ENCODE results near the gene ANKRD63.

Gene ANKRD63

GRCh38 chr15:40248006-40248783 is 34.7 kb downstream of the ANKRD63 start:
- peaks cover 12% of the 10 kb centered on the region; the same call in 1 of the 2 replicates for H3K27me3 ChIP-seq (replicated peaks; ENCODE audit: insufficient read depth, low read length)
- no peak overlapping the region for H3K9ac ChIP-seq (ENCODE audit: low read length)
- H3F3A ChIP-seq (ENCODE audit: insufficient read depth, low read length): no peaks in the 10 kb centered on the region
- no peak overlapping the region for H3K27ac ChIP-seq (ENCODE audit: low read length)
- no peaks in the 10 kb centered on the region for H3K79me2 ChIP-seq (ENCODE audit: low read length)
- H4K20me1 ChIP-seq (ENCODE audit: insufficient read depth, low read length): no peaks in the 10 kb centered on the region
- no peak overlapping the region for H3K4me2 ChIP-seq (ENCODE audit: low read depth, low read length)
- H2AFZ ChIP-seq (ENCODE audit: low read length): no peak overlapping the region
- H3K4me1 ChIP-seq (ENCODE audit: low read length): no peaks in the 10 kb centered on the region
- no peaks in the 10 kb centered on the region for H3K9me3 ChIP-seq (replicated peaks; ENCODE audit: insufficient read depth, low read length)
- DNase-seq: no peak
- H3K36me3 ChIP-seq (replicated peaks; ENCODE audit: insufficient read depth, low read length): no peaks in the 10 kb centered on the region
- H3K4me3 ChIP-seq (ENCODE audit: low read length): no peak overlapping the region
- H3K9me2 ChIP-seq (replicated peaks; ENCODE audit: insufficient read depth, low read length): no peaks in the 10 kb centered on the region
- no peak for TF ChIP-seq EZH2phosphoT487 (IDR thresholded peaks at IDR 0.05; ENCODE audit: low read length)
- no peak for TF ChIP-seq EZH2 (optimal IDR thresholded peaks at IDR 0.05; ENCODE audit: low read depth, low read length)
- no peak for TF ChIP-seq CTCF (IDR thresholded peaks at IDR 0.05; ENCODE audit: low read length)

GRCh38 chr15:40247406-40247971 is 35.4 kb downstream of the ANKRD63 start:
- no peaks in the 10 kb centered on the region for H3K4me1 ChIP-seq (ENCODE audit: low read length)
- H3K27me3 ChIP-seq (replicated peaks; ENCODE audit: insufficient read depth, low read length): peaks cover 6% of the 10 kb centered on the region; the same call in 1 of the 2 replicates
- no peak overlapping the region for H3K4me2 ChIP-seq (ENCODE audit: low read depth, low read length)
- no peak overlapping the region for H2AFZ ChIP-seq (ENCODE audit: low read length)
- no peak for DNase-seq
- H4K20me1 ChIP-seq (ENCODE audit: insufficient read depth, low read length): no peaks in the 10 kb centered on the region
- H3K9me3 ChIP-seq (replicated peaks; ENCODE audit: insufficient read depth, low read length): no peaks in the 10 kb centered on the region
- H3F3A ChIP-seq (ENCODE audit: insufficient read depth, low read length): no peaks in the 10 kb centered on the region
- no peak overlapping the region for H3K27ac ChIP-seq (ENCODE audit: low read length)
- H3K79me2 ChIP-seq (ENCODE audit: low read length): no peaks in the 10 kb centered on the region
- H3K9ac ChIP-seq (ENCODE audit: low read length): no peak overlapping the region
- TF ChIP-seq EZH2 (optimal IDR thresholded peaks at IDR 0.05; ENCODE audit: low read depth, low read length) (no peak), CTCF (IDR thresholded peaks at IDR 0.05; ENCODE audit: low read length) (no peak), EZH2phosphoT487 (IDR thresholded peaks at IDR 0.05; ENCODE audit: low read length) (no peak)
- H3K9me2 ChIP-seq (replicated peaks; ENCODE audit: insufficient read depth, low read length): no peaks in the 10 kb centered on the region
- H3K4me3 ChIP-seq (ENCODE audit: low read length): no peak overlapping the region
- H3K36me3 ChIP-seq (replicated peaks; ENCODE audit: insufficient read depth, low read length): no peaks in the 10 kb centered on the region

- no peaks in the 10 kb centered on the region for H3F3A ChIP-seq (ENCODE audit: insufficient read depth, low read length)
- no peaks in the 10 kb centered on the region for H3K36me3 ChIP-seq (replicated peaks; ENCODE audit: insufficient read depth, low read length)
- TF ChIP-seq CTCF (IDR thresholded peaks at IDR 0.05; ENCODE audit: low read length): no peak
- no peak for TF ChIP-seq EZH2 (optimal IDR thresholded peaks at IDR 0.05; ENCODE audit: low read depth, low read length)
- TF ChIP-seq EZH2phosphoT487 (IDR thresholded peaks at IDR 0.05; ENCODE audit: low read length): no peak
- DNase-seq: no peak
- no peaks in the 10 kb centered on the region for H3K9me3 ChIP-seq (replicated peaks; ENCODE audit: insufficient read depth, low read length)
- H3K4me3 ChIP-seq (ENCODE audit: low read length): no peak overlapping the region
- no peaks in the 10 kb centered on the region for H3K79me2 ChIP-seq (ENCODE audit: low read length)
- H3K27ac ChIP-seq (ENCODE audit: low read length): no peak overlapping the region
- H3K4me2 ChIP-seq (ENCODE audit: low read depth, low read length): no peak overlapping the region
- H3K27me3 ChIP-seq (replicated peaks; ENCODE audit: insufficient read depth, low read length): peaks cover 3% of the 10 kb centered on the region; the same call in 1 of the 2 replicates
- no peaks in the 10 kb centered on the region for H4K20me1 ChIP-seq (ENCODE audit: insufficient read depth, low read length)
- H3K4me1 ChIP-seq (ENCODE audit: low read length): no peaks in the 10 kb centered on the region
- no peak overlapping the region for H3K9ac ChIP-seq (ENCODE audit: low read length)
- H3K9me2 ChIP-seq (replicated peaks; ENCODE audit: insufficient read depth, low read length): no peaks in the 10 kb centered on the region
- no peak overlapping the region for H2AFZ ChIP-seq (ENCODE audit: low read length)
Observed at GRCh38 chr15:40246496-40247280, 36.2 kb downstream of the ANKRD63 start.
